GM23338 (cell line): ENCODE measurements around the gene FTHL17. TPM values are rescaled to one million over a fixed set of nuclear protein-coding genes. Genes with fewer than 3 reads are reported as not detected.

Source experiments
- ATAC-seq: fragments of 200-7000 bp; cut with Tn5 transposase; 3 replicates; pipeline ENCODE4 v1.9.1; 2020
- DNase-seq: peaks from one replicate; pipeline ENCODE4 v3.0.0-alpha.2; 2015; ENCODE audit warnings: low spot score
- H2AFZ ChIP-seq: fragments of 200-600 bp; sonication (generic); 2 replicates; pipeline ENCODE4 v1.8.0; 2016; ENCODE audit warnings: antibody characterized with exemption, mild to moderate bottlenecking, moderate library complexity
- H3F3A ChIP-seq: fragments of 200-600 bp; sonication (generic); replicated peaks from 2 replicates; pipeline ENCODE4 v1.8.0; 2017; ENCODE audit warnings: antibody characterized with exemption, mixed run types, low read depth
- H3K27ac ChIP-seq: fragments of 200-600 bp; sonication (generic); 2 replicates; pipeline ENCODE4 v1.6.1; 2016; ENCODE audit warnings: low read depth
- H3K27me3 ChIP-seq: fragments of 200-600 bp; sonication (generic); 2 replicates; pipeline ENCODE4 v1.8.0; 2016; ENCODE audit warnings: mild to moderate bottlenecking, mixed run types, moderate library complexity; ENCODE audit not compliant: insufficient read depth
- H3K36me3 ChIP-seq: fragments of 200-600 bp; sonication (generic); 2 replicates; pipeline ENCODE4 v1.8.0; 2016; ENCODE audit warnings: mild to moderate bottlenecking; ENCODE audit not compliant: insufficient read depth
- H3K4me1 ChIP-seq: fragments of 200-600 bp; sonication (generic); 2 replicates; pipeline ENCODE4 v1.8.0; 2016; ENCODE audit warnings: mild to moderate bottlenecking, moderate library complexity; ENCODE audit not compliant: insufficient read depth
- H3K4me2 ChIP-seq: fragments of 200-600 bp; sonication (generic); 2 replicates; pipeline ENCODE4 v1.7.1; 2017; ENCODE audit warnings: mixed run types
- H3K4me3 ChIP-seq: fragments of 200-600 bp; sonication (generic); 2 replicates; pipeline ENCODE4 v1.6.1; 2016; ENCODE audit warnings: mixed run types
- H3K79me2 ChIP-seq: fragments of 200-600 bp; sonication (generic); replicated peaks from 2 replicates; pipeline ENCODE4 v1.8.0; 2017; ENCODE audit warnings: mild to moderate bottlenecking; ENCODE audit not compliant: insufficient read depth
- H3K9me2 ChIP-seq: fragments of 200-600 bp; sonication (generic); 2 replicates; pipeline ENCODE4 v1.8.0; 2017; ENCODE audit not compliant: insufficient read depth
- H4K20me1 ChIP-seq: fragments of 200-600 bp; sonication (generic); replicated peaks from 2 replicates; pipeline ENCODE4 v1.8.0; 2017; ENCODE audit warnings: mild to moderate bottlenecking; ENCODE audit not compliant: insufficient read depth
- H3K27ac Mint-ChIP-seq: 2 replicates; pipeline ENCODE4 v1.8.0; 2020; ENCODE audit warnings: inconsistent platforms, mild to moderate bottlenecking, moderate library complexity, mixed read lengths
- H3K27me3 Mint-ChIP-seq: 3 replicates; pipeline ENCODE4 v1.8.0; 2022; ENCODE audit warnings: low read depth, mild to moderate bottlenecking, moderate library complexity, mixed read lengths, inconsistent platforms; ENCODE audit not compliant: insufficient read depth, poor library complexity
- H3K36me3 Mint-ChIP-seq: 3 replicates; pipeline ENCODE4 v1.8.0; 2021; ENCODE audit warnings: low read depth, mild to moderate bottlenecking, inconsistent platforms, moderate library complexity, mixed read lengths
- H3K4me1 Mint-ChIP-seq: 3 replicates; pipeline ENCODE4 v1.8.0; 2020; ENCODE audit warnings: mild to moderate bottlenecking, inconsistent platforms, mixed read lengths
- H3K4me3 Mint-ChIP-seq: 3 replicates; pipeline ENCODE4 v1.8.0; 2021; ENCODE audit warnings: moderate library complexity, mild to moderate bottlenecking, inconsistent platforms, mixed read lengths
- H3K9me3 Mint-ChIP-seq: 3 replicates; pipeline ENCODE4 v1.8.0; 2020; ENCODE audit warnings: moderate library complexity, mild to moderate bottlenecking, inconsistent platforms, mixed read lengths
- CREB1 ChIP-seq: fragments of 250-450 bp; sonication (Bioruptor Pico); IDR thresholded peaks from 2 replicates; pipeline ENCODE4 v1.5.0; 2020; ENCODE audit warnings: low read depth, mild to moderate bottlenecking, moderate library complexity
- EZH2 ChIP-seq: fragments of 200-600 bp; sonication (generic); IDR thresholded peaks from one replicate; pipeline ENCODE4 v1.8.0; 2017; ENCODE audit warnings: antibody characterized with exemption, mild to moderate bottlenecking, low read depth; ENCODE audit not compliant: unreplicated experiment
- EZH2phosphoT487 ChIP-seq: fragments of 200-600 bp; sonication (generic); IDR thresholded peaks from one replicate; pipeline ENCODE4 v1.8.1; 2018; ENCODE audit warnings: antibody characterized with exemption; ENCODE audit not compliant: unreplicated experiment
- JUNB ChIP-seq: IDR thresholded peaks from one replicate; pipeline ENCODE4 v1.6.1; 2016; ENCODE audit warnings: antibody characterized with exemption; ENCODE audit not compliant: unreplicated experiment
- NANOG ChIP-seq: IDR thresholded peaks from 2 replicates; pipeline ENCODE4 v1.6.1; 2016; ENCODE audit warnings: antibody characterized with exemption, borderline replicate concordance
- POLR2AphosphoS5 ChIP-seq: IDR thresholded peaks from 2 replicates; pipeline ENCODE4 v1.6.1; 2016; ENCODE audit warnings: antibody characterized with exemption, low read depth
- STAT1 ChIP-seq: IDR thresholded peaks from one replicate; pipeline ENCODE4 v1.6.1; 2016; ENCODE audit warnings: antibody characterized with exemption; ENCODE audit not compliant: unreplicated experiment
- ZNF114 ChIP-seq: fragments of 250-450 bp; sonication (Bioruptor Pico); IDR thresholded peaks from 2 replicates; pipeline ENCODE4 v1.5.0; 2020; ENCODE audit warnings: mild to moderate bottlenecking, moderate library complexity
- ZNF331 ChIP-seq: fragments of 250-450 bp; sonication (Bioruptor Pico); IDR thresholded peaks from 2 replicates; pipeline ENCODE4 v1.5.0; 2020; ENCODE audit warnings: low read depth, mild to moderate bottlenecking, moderate library complexity
- polyA plus RNA-seq: library from polyadenylated mRNA; unstranded; fragments of >200 nt; fragmentation: Nextera tagmentation; extraction: Ambion mirVana; gene quantifications from 2 replicates; pipeline ENCODE4 v1.2.1, GENCODE V29; 2016
- total RNA-seq: library from RNA; depleted of rRNA; stranded (reverse); fragments of >200 nt; shearing (Covaris generic); gene quantifications from 2 replicates; pipeline ENCODE4 v1.2.3, GENCODE V29; 2014
- TF ChIP-seq, protein P1 (sequence below): fragments of 250-450 bp; sonication (Bioruptor Pico); IDR thresholded peaks from 2 replicates; pipeline ENCODE4 v1.5.0; 2020; ENCODE audit warnings: mild to moderate bottlenecking, moderate library complexity
- TF ChIP-seq, protein P2 (sequence below): IDR thresholded peaks from 2 replicates; pipeline ENCODE4 v1.6.1; 2016; ENCODE audit warnings: antibody characterized with exemption
- TF ChIP-seq, protein P3 (sequence below), 2 experiments: fragments of 200-600 bp in 1 of 2; sonication (generic) in 1 of 2; conservative IDR thresholded peaks; 2 replicates each; pipeline versions ENCODE4 v1.5.1 to v1.6.1; 2016 to 2017; ENCODE audit warnings: antibody characterized with exemption in 2 of 2, low read depth in 2 of 2, mild to moderate bottlenecking in 2 of 2, moderate library complexity in 1 of 2
- TF ChIP-seq, protein P4 (sequence below): IDR thresholded peaks from one replicate; pipeline ENCODE4 v1.6.1; 2018; ENCODE audit warnings: antibody characterized with exemption; ENCODE audit not compliant: unreplicated experiment

FTHL17 gene
- total and polyA plus RNA-seq, 2 experiments from 2014 or later = not detected

DNA sequence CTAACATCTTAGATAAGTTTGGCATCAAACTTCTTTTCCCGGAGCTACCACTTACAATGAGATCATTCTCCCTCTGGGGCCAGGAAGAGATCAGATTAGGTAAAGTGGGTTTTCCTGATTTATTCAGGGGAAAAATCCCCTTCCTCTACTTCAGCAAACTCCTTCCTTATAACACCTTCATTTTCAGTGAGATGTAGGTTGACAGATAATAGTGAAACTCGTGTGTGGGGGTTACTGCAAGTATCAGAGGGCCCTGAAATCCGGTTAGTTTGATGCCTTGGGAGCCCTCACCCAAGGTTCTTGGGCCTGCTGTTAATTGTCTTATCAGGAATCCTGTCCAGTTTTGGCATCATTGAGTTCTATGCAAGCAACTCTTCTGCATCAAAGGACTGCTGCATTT is 10.8 kb downstream of the FTHL17 start:
- no peak for TF ChIP-seq JUNB
- no peak for TF ChIP-seq ZNF114 (CRISPR knock-in tag)
- TF ChIP-seq EZH2 = no peak
- no peak for TF ChIP-seq EZH2phosphoT487
- TF ChIP-seq STAT1 = no peak
- no peak for TF ChIP-seq CREB1 (CRISPR knock-in tag)
- TF ChIP-seq, protein P1, sequence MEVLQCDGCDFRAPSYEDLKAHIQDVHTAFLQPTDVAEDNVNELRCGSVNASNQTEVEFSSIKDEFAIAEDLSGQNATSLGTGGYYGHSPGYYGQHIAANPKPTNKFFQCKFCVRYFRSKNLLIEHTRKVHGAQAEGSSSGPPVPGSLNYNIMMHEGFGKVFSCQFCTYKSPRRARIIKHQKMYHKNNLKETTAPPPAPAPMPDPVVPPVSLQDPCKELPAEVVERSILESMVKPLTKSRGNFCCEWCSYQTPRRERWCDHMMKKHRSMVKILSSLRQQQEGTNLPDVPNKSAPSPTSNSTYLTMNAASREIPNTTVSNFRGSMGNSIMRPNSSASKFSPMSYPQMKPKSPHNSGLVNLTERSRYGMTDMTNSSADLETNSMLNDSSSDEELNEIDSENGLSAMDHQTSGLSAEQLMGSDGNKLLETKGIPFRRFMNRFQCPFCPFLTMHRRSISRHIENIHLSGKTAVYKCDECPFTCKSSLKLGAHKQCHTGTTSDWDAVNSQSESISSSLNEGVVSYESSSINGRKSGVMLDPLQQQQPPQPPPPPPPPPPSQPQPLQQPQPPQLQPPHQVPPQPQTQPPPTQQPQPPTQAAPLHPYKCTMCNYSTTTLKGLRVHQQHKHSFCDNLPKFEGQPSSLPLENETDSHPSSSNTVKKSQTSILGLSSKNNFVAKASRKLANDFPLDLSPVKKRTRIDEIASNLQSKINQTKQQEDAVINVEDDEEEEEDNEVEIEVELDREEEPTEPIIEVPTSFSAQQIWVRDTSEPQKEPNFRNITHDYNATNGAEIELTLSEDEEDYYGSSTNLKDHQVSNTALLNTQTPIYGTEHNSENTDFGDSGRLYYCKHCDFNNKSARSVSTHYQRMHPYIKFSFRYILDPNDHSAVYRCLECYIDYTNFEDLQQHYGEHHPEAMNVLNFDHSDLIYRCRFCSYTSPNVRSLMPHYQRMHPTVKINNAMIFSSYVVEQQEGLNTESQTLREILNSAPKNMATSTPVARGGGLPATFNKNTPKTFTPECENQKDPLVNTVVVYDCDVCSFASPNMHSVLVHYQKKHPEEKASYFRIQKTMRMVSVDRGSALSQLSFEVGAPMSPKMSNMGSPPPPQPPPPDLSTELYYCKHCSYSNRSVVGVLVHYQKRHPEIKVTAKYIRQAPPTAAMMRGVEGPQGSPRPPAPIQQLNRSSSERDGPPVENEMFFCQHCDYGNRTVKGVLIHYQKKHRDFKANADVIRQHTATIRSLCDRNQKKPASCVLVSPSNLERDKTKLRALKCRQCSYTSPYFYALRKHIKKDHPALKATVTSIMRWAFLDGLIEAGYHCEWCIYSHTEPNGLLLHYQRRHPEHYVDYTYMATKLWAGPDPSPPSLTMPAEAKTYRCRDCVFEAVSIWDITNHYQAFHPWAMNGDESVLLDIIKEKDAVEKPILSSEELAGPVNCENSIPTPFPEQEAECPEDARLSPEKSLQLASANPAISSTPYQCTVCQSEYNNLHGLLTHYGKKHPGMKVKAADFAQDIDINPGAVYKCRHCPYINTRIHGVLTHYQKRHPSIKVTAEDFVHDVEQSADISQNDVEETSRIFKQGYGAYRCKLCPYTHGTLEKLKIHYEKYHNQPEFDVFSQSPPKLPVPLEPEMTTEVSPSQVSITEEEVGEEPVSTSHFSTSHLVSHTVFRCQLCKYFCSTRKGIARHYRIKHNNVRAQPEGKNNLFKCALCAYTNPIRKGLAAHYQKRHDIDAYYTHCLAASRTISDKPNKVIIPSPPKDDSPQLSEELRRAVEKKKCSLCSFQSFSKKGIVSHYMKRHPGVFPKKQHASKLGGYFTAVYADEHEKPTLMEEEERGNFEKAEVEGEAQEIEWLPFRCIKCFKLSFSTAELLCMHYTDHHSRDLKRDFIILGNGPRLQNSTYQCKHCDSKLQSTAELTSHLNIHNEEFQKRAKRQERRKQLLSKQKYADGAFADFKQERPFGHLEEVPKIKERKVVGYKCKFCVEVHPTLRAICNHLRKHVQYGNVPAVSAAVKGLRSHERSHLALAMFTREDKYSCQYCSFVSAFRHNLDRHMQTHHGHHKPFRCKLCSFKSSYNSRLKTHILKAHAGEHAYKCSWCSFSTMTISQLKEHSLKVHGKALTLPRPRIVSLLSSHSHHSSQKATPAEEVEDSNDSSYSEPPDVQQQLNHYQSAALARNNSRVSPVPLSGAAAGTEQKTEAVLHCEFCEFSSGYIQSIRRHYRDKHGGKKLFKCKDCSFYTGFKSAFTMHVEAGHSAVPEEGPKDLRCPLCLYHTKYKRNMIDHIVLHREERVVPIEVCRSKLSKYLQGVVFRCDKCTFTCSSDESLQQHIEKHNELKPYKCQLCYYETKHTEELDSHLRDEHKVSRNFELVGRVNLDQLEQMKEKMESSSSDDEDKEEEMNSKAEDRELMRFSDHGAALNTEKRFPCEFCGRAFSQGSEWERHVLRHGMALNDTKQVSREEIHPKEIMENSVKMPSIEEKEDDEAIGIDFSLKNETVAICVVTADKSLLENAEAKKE (CRISPR knock-in tag) = no peak
- TF ChIP-seq, protein P2, sequence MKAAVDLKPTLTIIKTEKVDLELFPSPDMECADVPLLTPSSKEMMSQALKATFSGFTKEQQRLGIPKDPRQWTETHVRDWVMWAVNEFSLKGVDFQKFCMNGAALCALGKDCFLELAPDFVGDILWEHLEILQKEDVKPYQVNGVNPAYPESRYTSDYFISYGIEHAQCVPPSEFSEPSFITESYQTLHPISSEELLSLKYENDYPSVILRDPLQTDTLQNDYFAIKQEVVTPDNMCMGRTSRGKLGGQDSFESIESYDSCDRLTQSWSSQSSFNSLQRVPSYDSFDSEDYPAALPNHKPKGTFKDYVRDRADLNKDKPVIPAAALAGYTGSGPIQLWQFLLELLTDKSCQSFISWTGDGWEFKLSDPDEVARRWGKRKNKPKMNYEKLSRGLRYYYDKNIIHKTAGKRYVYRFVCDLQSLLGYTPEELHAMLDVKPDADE = no peak
- TF ChIP-seq, protein P3, sequence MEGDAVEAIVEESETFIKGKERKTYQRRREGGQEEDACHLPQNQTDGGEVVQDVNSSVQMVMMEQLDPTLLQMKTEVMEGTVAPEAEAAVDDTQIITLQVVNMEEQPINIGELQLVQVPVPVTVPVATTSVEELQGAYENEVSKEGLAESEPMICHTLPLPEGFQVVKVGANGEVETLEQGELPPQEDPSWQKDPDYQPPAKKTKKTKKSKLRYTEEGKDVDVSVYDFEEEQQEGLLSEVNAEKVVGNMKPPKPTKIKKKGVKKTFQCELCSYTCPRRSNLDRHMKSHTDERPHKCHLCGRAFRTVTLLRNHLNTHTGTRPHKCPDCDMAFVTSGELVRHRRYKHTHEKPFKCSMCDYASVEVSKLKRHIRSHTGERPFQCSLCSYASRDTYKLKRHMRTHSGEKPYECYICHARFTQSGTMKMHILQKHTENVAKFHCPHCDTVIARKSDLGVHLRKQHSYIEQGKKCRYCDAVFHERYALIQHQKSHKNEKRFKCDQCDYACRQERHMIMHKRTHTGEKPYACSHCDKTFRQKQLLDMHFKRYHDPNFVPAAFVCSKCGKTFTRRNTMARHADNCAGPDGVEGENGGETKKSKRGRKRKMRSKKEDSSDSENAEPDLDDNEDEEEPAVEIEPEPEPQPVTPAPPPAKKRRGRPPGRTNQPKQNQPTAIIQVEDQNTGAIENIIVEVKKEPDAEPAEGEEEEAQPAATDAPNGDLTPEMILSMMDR (conservative IDR thresholded peaks at IDR 0.05; ENCODE audit: low read depth in 2 of 2) = no peak
- TF ChIP-seq, protein P4, sequence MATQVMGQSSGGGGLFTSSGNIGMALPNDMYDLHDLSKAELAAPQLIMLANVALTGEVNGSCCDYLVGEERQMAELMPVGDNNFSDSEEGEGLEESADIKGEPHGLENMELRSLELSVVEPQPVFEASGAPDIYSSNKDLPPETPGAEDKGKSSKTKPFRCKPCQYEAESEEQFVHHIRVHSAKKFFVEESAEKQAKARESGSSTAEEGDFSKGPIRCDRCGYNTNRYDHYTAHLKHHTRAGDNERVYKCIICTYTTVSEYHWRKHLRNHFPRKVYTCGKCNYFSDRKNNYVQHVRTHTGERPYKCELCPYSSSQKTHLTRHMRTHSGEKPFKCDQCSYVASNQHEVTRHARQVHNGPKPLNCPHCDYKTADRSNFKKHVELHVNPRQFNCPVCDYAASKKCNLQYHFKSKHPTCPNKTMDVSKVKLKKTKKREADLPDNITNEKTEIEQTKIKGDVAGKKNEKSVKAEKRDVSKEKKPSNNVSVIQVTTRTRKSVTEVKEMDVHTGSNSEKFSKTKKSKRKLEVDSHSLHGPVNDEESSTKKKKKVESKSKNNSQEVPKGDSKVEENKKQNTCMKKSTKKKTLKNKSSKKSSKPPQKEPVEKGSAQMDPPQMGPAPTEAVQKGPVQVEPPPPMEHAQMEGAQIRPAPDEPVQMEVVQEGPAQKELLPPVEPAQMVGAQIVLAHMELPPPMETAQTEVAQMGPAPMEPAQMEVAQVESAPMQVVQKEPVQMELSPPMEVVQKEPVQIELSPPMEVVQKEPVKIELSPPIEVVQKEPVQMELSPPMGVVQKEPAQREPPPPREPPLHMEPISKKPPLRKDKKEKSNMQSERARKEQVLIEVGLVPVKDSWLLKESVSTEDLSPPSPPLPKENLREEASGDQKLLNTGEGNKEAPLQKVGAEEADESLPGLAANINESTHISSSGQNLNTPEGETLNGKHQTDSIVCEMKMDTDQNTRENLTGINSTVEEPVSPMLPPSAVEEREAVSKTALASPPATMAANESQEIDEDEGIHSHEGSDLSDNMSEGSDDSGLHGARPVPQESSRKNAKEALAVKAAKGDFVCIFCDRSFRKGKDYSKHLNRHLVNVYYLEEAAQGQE = no peak
- TF ChIP-seq POLR2AphosphoS5 = no peak
- TF ChIP-seq NANOG = no peak
- no peak for TF ChIP-seq ZNF331 (CRISPR knock-in tag)
- no peak overlapping the region for H3K4me2 ChIP-seq
- no peak for ATAC-seq
- no peaks in the 10 kb centered on the region for H3K4me1 ChIP-seq
- Mint-ChIP-seq H3K36me3 (no peaks in the 10 kb centered on the region; the same call in 2 of the 3 replicates), H3K4me1 (no peaks in the 10 kb centered on the region), H3K27me3 (no peaks in the 10 kb centered on the region), H3K27ac (no peak overlapping the region), H3K4me3 (no peak overlapping the region), H3K9me3 (peaks cover 2% of the 10 kb centered on the region; the same call in 1 of the 3 replicates)
- H3K36me3 ChIP-seq = no peaks in the 10 kb centered on the region
- no peaks in the 10 kb centered on the region for H3K79me2 ChIP-seq
- no peak for DNase-seq
- no peaks in the 10 kb centered on the region for H3K9me2 ChIP-seq
- no peaks in the 10 kb centered on the region for H4K20me1 ChIP-seq
- no peaks in the 10 kb centered on the region for H3F3A ChIP-seq
- H3K4me3 ChIP-seq = no peak overlapping the region
- H3K27me3 ChIP-seq = no peaks in the 10 kb centered on the region
- H3K27ac ChIP-seq = no peak overlapping the region
- H2AFZ ChIP-seq = no peak overlapping the region
